Measurements from ENCODE around the gene AR. TPM values are rescaled to one million over a fixed set of nuclear protein-coding genes. Genes with fewer than 3 reads are reported as not detected.

AR gene
- total RNA-seq, 2 experiments from 2014 or later, result 0.21 to 0.22 TPM

DNA sequence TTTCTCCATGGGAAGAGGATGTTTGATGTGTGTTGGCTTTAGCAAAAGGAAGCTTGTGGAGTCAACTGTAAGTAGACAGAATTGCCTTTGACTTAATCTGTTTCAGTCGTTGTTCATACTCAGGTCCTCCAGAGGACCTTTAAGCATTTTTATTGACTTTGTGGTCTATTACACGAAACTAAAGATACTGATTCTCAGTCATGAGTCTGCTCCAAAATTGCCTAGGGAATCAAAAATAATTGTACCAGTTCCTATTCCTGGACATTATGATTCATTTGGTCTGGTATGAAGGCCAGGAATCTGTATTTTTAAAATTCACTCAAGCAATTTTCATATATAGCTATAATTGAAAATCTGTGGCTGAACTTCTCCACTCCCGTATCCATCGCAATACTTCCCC lies 38.6 kb downstream of the AR start:
- Mint-ChIP-seq H3K4me1 (ENCODE audit: low read depth) (no peaks in the 10 kb centered on the region), H3K36me3 (no peaks in the 10 kb centered on the region), H3K9me3 (no peaks in the 10 kb centered on the region), H3K4me3 (no peak overlapping the region), H3K27me3 (no peaks in the 10 kb centered on the region), H3K27ac (no peak overlapping the region)
- ChIA-PET CTCF (no interaction called here), POLR2A (no interaction called here)
- no peak for DNase-seq
- intact Hi-C loops (cut with micrococcal nuclease), result no loop called here

DNA sequence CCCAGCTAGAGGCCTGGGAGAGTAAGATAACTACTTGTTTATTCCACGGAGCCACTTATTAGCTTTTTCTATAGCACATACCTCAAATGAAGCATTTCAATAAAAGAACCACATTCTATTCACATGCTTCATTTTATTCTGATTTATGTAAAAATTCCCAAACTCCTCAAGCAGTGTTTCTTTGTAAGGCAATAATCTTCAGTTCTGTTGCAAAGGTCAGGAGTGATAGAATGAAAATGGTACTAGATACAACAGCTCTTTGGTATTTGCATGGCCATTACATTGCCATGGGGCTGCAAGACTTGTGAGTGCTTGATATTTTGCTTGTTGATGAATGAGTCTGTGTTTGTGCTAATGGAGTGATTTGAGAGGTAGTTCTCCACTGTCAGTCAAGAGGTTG lies 39.4 kb downstream of the AR start:
- CTCF ChIA-PET, result no interaction called here
- Mint-ChIP-seq H3K9me3 (no peaks in the 10 kb centered on the region), H3K27me3 (no peaks in the 10 kb centered on the region), H3K36me3 (no peaks in the 10 kb centered on the region), H3K27ac (no peak overlapping the region), H3K4me1 (ENCODE audit: low read depth) (no peaks in the 10 kb centered on the region), H3K4me3 (no peak overlapping the region)
- intact Hi-C loops (cut with micrococcal nuclease), result no loop called here
- no peak for DNase-seq
- POLR2A ChIA-PET, result no interaction called here

DNA sequence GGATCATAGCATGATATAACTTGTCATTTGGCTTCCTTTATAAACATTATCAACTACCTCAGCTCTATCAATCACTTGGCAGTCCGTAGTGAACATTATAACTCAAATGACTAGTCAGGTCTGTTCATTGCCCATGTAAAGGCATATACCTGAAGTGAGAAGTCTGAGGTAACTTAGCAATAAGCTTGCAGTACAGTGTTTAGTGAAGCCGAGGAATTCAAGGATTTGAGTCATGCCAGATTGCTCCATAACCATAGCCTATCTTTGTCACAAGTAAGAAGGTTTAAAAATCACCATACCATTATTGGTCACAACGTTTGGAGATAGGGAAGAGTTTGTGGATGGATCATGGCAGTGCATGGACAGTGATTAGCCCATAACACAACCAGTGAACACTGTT lies 41.6 kb downstream of the AR start:
- CTCF ChIA-PET, result no interaction called here
- intact Hi-C loops (cut with micrococcal nuclease), result no loop called here

DNA sequence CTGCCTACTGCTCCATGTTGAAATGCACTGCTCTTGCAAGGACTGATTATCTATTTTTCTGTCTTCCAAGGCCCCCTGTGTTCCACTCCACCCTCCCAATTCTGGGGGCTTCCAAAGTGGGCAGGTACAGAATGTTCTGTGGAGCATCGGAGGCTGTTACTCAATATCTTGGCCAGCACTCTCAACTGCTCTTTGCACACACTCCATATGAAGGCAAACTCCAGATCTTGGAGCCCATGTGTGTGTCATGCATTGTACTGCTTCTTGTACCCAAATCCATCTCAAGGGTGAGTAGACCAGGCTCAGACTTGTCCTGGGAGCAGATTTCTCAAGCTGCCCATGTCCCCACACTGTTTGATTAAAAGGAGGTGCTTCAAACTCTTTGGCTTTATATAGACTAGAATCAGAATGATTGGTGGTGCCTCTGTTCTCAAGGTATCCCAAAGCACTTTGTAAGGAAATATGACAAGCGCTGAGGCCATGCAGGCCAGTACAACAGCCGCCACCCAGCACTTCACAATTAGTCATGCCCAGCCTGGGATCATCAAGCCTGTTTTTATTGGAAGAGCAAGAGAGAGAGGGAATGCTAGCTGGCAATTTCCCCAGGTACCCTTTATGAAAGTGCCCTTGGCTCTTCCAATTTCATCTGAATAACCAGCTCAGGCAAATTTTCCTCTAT lies 44.3 kb downstream of the AR start:
- Mint-ChIP-seq H3K4me1 (ENCODE audit: low read depth) (no peaks in the 10 kb centered on the region), H3K27ac (no peak overlapping the region), H3K36me3 (no peaks in the 10 kb centered on the region), H3K4me3 (no peak overlapping the region), H3K9me3 (no peaks in the 10 kb centered on the region), H3K27me3 (no peaks in the 10 kb centered on the region)
- intact Hi-C loops (cut with micrococcal nuclease), result no loop called here
- CTCF ChIA-PET, result no interaction called here
- POLR2A ChIA-PET, result no interaction called here
- no peak for DNase-seq

More for the DNA sequence above, 41.6 kb downstream of the AR start:
- no peak overlapping the region for H3K4me3 Mint-ChIP-seq
- POLR2A ChIA-PET, result no interaction called here
- H3K27me3 Mint-ChIP-seq, result no peaks in the 10 kb centered on the region
- no peaks in the 10 kb centered on the region for H3K9me3 Mint-ChIP-seq
- no peaks in the 10 kb centered on the region for H3K36me3 Mint-ChIP-seq
- H3K4me1 Mint-ChIP-seq (ENCODE audit: low read depth), result no peaks in the 10 kb centered on the region
- H3K27ac Mint-ChIP-seq, result no peak overlapping the region
- no peak for DNase-seq

DNA sequence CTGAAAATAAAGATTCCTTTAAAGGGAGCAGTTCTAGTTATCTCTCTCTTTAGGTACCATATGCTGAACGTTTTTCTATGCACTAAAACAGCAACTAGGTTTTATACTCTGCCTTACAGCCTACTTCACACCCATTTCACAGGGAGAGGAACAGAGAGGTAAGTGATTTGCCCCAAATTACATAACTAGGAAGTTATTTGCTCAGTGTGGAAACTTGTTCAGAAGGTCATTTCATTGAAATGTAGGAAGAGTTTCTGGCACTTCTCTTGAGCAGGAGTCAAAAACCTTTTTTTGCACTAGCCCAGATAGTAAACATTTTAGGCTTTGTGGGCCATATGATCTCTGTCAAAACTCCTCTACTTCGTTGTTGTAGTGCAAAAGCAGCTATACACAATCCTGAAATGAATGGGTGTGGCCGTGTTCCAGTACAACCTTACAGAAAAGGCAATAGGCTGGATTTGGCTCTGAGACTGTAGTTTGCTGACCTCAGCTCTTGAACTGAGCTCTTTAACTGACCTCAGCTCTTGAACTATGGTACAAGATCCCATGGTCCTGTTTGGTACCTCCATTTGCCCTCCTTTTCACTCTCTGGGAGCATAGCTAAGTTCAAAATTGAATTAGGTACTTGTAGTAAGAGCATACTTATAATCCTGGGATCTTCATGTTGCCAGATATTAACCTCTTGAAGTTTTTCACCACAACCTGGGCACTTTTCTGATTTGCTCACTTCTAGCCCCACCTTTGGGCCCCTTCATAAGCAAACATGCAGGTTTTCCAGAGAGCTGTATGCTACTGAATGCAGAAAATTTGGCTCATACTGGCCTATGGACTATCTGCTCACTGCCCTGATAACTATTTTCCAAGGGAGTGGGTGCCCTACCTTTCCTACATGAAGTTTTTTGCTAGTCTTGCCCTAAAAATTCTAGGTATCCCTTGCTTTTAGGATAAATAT lies 53.3 kb downstream of the AR start:
- CTCF ChIA-PET, result no interaction called here

DNA sequence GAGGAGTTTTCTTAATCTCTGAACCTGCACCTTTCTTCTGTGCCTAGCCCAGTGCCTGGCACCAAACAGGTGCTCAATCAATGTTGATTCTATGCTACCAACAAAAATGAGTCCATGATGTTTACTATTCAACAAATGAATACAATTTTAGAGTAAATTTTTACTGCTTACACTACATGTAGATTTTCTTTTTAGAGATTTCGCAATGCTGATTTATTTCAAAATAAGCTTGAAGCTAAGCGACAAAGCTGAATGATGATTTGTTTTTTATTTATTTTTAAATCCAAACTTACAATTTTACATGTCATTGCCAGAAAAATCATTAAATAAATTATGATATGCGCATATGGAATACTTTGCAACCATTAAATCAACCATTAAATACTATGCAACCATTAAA lies 55.7 kb downstream of the AR start:
- POLR2A ChIA-PET, result no interaction called here
- Mint-ChIP-seq H3K36me3 (no peaks in the 10 kb centered on the region), H3K9me3 (no peaks in the 10 kb centered on the region), H3K4me3 (no peak overlapping the region), H3K27me3 (no peaks in the 10 kb centered on the region), H3K4me1 (ENCODE audit: low read depth) (no peaks in the 10 kb centered on the region), H3K27ac (no peak overlapping the region)
- no peak for DNase-seq
- intact Hi-C loops (cut with micrococcal nuclease), result no loop called here
- CTCF ChIA-PET, result no interaction called here

More for the DNA sequence above, 53.3 kb downstream of the AR start:
- POLR2A ChIA-PET, result no interaction called here
- intact Hi-C loops (cut with micrococcal nuclease), result no loop called here
- Mint-ChIP-seq H3K4me3 (no peak overlapping the region), H3K27me3 (no peaks in the 10 kb centered on the region), H3K36me3 (no peaks in the 10 kb centered on the region), H3K27ac (no peak overlapping the region), H3K9me3 (no peaks in the 10 kb centered on the region), H3K4me1 (ENCODE audit: low read depth) (no peaks in the 10 kb centered on the region)
- no peak for DNase-seq

DNA sequence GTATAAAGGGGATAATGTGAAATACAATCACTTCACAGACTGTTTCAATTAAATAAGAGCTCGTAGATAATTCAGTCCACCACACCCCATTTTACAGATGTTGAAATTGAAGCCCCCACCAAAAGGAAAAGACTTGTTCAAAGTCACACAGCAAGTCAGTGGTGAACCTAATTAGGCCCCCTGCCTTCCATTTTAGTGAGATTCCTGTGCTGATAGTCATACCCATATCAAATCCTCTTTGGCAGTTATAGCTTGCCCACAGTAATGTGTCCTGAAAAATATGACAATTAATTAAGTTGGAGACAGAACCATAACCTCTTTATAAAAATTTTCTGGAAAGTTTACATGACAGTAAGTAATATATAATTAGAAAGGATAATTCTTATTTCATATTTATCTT lies 58.0 kb downstream of the AR start:
- Mint-ChIP-seq H3K27me3 (no peaks in the 10 kb centered on the region), H3K4me1 (ENCODE audit: low read depth) (no peaks in the 10 kb centered on the region), H3K27ac (no peak overlapping the region), H3K9me3 (no peaks in the 10 kb centered on the region), H3K4me3 (no peak overlapping the region), H3K36me3 (no peaks in the 10 kb centered on the region)
- ChIA-PET POLR2A (no interaction called here), CTCF (no interaction called here)
- intact Hi-C loops (cut with micrococcal nuclease), result no loop called here
- no peak for DNase-seq

DNA sequence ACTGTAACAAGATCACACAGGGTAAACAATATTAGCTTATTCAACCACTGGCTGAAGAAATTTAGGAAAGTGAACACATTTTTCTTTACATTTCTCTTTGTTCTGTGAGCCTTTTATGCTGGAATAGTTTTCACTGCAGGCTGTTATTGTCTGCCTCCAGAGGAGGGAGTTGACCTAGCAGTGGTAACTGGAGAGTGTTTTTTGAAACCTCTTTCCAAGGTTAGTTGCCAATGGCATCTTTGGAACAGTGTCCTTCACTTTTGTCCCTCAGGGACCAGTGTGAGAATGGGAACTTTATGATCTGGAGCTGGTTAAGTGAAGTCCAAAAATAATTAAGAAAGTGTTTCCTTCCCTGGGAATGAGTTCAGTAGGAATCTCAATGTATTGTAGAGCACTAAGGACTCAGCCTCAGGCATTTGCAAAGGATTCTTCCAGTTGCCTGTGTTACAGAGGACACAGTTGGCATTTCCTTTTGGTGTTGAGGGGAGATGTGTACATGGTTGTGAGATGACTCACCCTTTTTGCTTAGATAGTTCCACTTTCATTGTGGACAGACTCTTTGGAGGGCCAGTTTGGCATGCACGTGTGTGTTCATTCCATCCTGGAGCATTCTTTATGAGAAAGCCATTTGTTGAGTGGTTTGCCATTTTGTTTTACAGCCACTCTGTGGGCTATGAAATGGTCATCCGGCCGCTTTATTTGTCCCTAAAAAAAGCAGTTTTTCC lies 61.3 kb downstream of the AR start:
- POLR2A ChIA-PET, result no interaction called here
- no peak overlapping the region for H3K27ac Mint-ChIP-seq
- H3K36me3 Mint-ChIP-seq, result no peaks in the 10 kb centered on the region
- no peak for DNase-seq
- CTCF ChIA-PET, result no interaction called here
- no peaks in the 10 kb centered on the region for H3K9me3 Mint-ChIP-seq
- no peaks in the 10 kb centered on the region for H3K27me3 Mint-ChIP-seq
- no peak overlapping the region for H3K4me3 Mint-ChIP-seq
- intact Hi-C loops (cut with micrococcal nuclease), result no loop called here
- no peaks in the 10 kb centered on the region for H3K4me1 Mint-ChIP-seq (ENCODE audit: low read depth)

DNA sequence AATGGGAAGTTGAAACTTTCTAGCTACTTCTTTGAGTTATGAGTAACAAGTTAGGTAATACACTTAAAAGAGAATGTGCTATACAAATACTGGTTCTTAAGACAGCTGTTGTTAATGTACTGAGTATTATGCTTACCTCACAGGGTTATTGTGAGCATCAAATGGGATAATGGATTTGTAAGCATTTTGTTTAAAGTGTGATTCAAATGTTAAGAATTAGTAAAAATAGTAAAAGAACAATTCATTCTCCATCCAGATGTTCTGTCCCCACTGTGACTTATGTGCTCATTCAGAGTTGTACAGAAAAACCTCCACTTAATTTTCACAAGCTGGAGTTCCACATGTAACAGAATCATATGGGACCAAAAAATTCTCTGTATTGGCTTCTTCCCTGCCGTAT lies 63.6 kb downstream of the AR start:
- POLR2A ChIA-PET, result no interaction called here
- CTCF ChIA-PET, result no interaction called here
- intact Hi-C loops (cut with micrococcal nuclease), result no loop called here

DNA sequence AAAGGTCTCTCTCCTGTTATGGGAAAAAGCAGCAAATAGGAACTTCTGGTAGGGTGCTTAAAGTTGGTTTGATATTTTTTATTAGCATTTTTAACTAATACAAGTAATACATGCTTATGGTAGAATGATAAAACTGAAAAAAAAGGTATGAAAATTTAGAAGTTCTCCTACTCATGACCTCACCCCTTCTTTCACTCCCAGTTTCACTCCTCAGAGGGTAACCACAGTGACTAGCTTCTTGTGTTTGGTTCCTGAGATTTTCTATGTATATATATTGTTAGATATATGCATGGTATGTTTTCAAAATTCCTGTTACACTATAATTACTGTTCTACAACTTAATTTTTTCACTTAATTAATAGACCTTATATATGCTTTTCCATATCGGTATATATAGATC lies 66.5 kb downstream of the AR start:
- no peaks in the 10 kb centered on the region for H3K27me3 Mint-ChIP-seq
- no peak for DNase-seq
- POLR2A ChIA-PET, result no interaction called here
- peaks cover 17% of the 10 kb centered on the region for H3K9me3 Mint-ChIP-seq
- no peak overlapping the region for H3K27ac Mint-ChIP-seq
- CTCF ChIA-PET, result no interaction called here
- H3K36me3 Mint-ChIP-seq, result no peaks in the 10 kb centered on the region
- H3K4me1 Mint-ChIP-seq (ENCODE audit: low read depth), result no peaks in the 10 kb centered on the region
- intact Hi-C loops (cut with micrococcal nuclease), result no loop called here
- H3K4me3 Mint-ChIP-seq, result no peak overlapping the region

More for the DNA sequence above, 63.6 kb downstream of the AR start:
- peaks cover 2% of the 10 kb centered on the region for H3K9me3 Mint-ChIP-seq
- DNase-seq, result no peak
- H3K4me3 Mint-ChIP-seq, result no peak overlapping the region
- H3K27me3 Mint-ChIP-seq, result no peaks in the 10 kb centered on the region
- H3K27ac Mint-ChIP-seq, result no peak overlapping the region
- no peaks in the 10 kb centered on the region for H3K36me3 Mint-ChIP-seq
- H3K4me1 Mint-ChIP-seq (ENCODE audit: low read depth), result no peaks in the 10 kb centered on the region

DNA sequence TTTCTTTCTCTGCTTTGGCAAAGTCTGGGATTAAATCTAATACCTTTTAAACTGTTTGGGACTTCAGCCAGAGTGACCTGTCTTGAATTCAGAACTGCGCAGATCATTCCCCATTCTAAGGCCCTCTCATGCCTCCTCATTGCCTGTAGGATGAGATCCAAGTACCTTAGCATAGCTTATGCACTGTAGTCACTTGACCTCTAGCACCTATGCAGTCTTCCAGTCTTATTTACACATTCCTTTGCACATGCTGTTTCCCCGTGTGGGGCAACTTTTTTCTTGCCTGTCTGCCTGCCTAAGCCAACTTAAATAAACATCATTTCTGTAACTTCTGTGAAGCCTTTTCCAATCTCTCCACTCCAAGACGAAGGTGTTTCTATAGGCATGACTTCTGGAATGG lies 68.4 kb downstream of the AR start:
- DNase-seq, result no peak
- Mint-ChIP-seq H3K27ac (no peak overlapping the region), H3K4me1 (ENCODE audit: low read depth) (no peaks in the 10 kb centered on the region), H3K36me3 (no peaks in the 10 kb centered on the region), H3K27me3 (no peaks in the 10 kb centered on the region), H3K4me3 (no peak overlapping the region), H3K9me3 (peaks cover 17% of the 10 kb centered on the region)
- ChIA-PET CTCF (no interaction called here), POLR2A (no interaction called here)
- intact Hi-C loops (cut with micrococcal nuclease), result no loop called here

DNA sequence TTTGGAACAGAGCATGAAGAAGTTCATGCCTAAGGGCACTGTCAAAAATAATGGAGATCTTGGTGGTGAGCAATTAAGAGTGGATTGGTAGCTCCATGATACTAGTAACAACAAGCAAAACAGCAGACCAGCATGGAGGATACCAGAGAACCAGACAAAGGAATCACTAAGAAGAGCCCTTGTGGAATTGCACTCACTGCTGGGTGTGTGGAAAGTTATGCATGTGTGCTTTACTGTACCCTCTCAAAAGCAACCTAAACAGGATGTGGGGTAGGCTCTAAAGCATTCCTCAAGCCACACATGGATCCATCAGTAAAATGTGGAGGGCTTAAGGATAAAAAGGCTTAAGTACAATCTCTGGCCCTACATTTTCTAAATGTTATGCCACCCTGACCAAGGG lies 69.5 kb downstream of the AR start:
- intact Hi-C loops (cut with micrococcal nuclease), result no loop called here
- CTCF ChIA-PET, result no interaction called here

More for the DNA sequence above, 69.5 kb downstream of the AR start:
- no peak for DNase-seq
- Mint-ChIP-seq H3K9me3 (peaks cover 17% of the 10 kb centered on the region), H3K27ac (no peak overlapping the region), H3K36me3 (no peaks in the 10 kb centered on the region), H3K4me1 (ENCODE audit: low read depth) (no peaks in the 10 kb centered on the region), H3K27me3 (no peaks in the 10 kb centered on the region), H3K4me3 (no peak overlapping the region)
- POLR2A ChIA-PET, result no interaction called here
